ENCODE results near the gene ESPN. TPM values are rescaled to one million over a fixed set of nuclear protein-coding genes. Genes with fewer than 3 reads are reported as not detected.

Gene ESPN
- total and polyA plus RNA-seq, 12 donors: 0.16 to 10.8 (median 6.1) TPM

DNA sequence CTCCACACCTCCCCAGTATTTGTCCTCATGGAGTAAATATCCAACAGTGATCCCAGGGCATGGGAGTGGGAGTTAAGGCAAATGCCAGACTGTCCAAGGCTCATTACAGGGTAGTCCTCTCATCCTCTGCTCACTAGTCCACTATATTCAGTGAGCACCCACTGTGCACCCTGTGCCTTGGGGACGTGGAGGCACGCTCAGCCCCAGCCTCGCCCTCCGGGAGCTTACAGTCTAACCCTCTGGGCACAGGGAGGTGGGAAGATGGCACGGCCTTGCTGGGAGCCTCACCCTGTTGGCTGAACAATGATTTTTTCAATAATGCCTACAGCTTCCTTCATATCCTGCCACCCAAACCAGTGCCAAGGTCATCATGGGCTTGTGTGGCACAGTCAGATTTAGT, 7.7 kb upstream of the ESPN start:
- peaks cover 9 to 21% of the 10 kb centered on the region in 2 donors for H3K4me1 ChIP-seq (replicated peaks in 1 of 2)
- no peak overlapping the region for H3K4me3 ChIP-seq
- no peaks in the 10 kb centered on the region for H3K9me3 ChIP-seq (replicated peaks in 1 of 3)
- TF ChIP-seq, protein P1, sequence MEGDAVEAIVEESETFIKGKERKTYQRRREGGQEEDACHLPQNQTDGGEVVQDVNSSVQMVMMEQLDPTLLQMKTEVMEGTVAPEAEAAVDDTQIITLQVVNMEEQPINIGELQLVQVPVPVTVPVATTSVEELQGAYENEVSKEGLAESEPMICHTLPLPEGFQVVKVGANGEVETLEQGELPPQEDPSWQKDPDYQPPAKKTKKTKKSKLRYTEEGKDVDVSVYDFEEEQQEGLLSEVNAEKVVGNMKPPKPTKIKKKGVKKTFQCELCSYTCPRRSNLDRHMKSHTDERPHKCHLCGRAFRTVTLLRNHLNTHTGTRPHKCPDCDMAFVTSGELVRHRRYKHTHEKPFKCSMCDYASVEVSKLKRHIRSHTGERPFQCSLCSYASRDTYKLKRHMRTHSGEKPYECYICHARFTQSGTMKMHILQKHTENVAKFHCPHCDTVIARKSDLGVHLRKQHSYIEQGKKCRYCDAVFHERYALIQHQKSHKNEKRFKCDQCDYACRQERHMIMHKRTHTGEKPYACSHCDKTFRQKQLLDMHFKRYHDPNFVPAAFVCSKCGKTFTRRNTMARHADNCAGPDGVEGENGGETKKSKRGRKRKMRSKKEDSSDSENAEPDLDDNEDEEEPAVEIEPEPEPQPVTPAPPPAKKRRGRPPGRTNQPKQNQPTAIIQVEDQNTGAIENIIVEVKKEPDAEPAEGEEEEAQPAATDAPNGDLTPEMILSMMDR (IDR thresholded peaks at IDR 0.05): no peak
- no peak for TF ChIP-seq POLR2A (IDR thresholded peaks at IDR 0.05)
- no peak for DNase-seq
- no peaks in the 10 kb centered on the region for H3K36me3 ChIP-seq (replicated peaks in 1 of 2)
- WGBS, 4 donors: 69 to 80% (median 78%) methylated on average over 5 of the region's 5 CpGs; no CpG with 5 or more reads in 1 of the 4 donors
- no peak overlapping the region for H3K27ac ChIP-seq
- H3K27me3 ChIP-seq: peaks cover 72% of the 10 kb centered on the region
- intact Hi-C loops (cut with DNase I): no loop called here

DNA sequence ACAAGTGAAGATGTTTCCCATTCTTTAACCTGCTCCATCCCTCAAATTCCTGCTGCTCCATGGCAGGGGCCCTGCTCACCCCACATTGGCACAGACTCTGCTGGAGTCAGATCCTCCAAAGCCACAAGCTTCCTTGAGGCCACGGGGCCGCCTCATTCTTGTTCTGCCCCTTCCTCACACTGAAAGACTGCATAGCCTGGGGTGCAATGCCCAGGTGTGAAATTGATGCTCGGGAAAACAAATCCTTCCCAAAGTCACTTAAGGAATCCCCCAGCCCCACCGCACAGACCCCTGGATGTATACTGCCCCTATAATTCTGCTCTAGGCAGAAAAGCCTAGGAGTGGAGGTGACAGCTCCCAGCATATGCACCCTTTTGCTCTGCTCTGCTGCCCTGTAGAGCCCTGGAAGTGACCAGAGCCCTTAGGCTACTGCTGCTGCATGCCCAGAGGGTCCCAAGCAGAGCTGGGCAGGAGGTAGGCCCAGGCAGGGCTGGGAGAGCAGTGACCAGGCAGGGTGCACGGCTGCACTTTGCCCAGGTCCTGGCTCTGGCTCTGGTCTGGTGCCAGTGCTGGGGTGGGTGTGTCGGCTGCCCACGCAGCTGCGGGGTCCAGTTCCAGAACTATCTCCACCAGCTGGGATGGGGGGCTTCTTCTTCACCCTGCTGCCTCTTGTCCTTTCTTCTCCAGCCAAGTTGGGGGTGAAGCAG, 6.5 kb upstream of the ESPN start:
- intact Hi-C loops (cut with DNase I): no loop called here

DNA sequence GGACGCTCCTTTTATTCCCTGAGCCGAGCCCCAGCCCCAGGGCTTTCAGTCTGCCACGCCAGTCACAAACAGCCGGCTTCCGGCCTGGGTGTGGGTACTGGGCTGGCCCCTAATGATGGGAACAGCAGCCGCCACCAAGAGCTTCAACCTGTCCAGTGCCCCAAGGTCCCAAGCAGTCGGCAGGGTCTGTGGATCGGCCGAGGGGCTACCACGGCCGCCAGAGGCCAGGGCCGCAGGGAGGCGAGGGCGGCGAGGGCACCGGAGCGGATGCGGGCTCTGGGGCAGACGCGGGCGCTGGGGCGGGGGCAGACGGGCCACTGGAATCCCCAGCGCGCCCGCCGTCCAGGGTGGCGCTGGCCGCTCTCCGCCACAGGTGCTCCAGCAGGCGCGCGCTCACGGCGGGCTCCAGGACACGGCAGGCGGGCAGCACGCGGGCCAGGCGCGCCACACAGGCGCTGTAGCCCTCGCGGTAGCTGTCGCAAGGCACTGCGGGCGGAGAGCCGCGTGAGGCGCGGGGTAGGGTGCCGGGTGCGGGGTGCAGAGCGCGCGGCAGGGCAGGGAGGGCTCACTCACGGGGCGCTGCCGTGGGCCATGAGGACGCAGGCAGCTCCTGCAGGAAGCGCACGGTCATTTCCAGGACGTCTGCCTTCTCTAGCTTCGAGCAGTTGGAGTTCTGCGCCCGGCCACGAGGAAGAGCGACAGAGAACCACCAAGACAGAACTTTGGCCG, 5.7 kb upstream of the ESPN start:
- H3K27ac ChIP-seq: no peak overlapping the region
- no peak for DNase-seq
- H3K4me1 ChIP-seq (replicated peaks in 1 of 2): peaks cover 15 to 33% of the 10 kb centered on the region in 2 donors
- peaks cover 75% of the 10 kb centered on the region for H3K27me3 ChIP-seq
- intact Hi-C loops (cut with DNase I): no loop called here
- H3K4me3 ChIP-seq: no peak overlapping the region
- no peak for TF ChIP-seq POLR2A (IDR thresholded peaks at IDR 0.05)
- TF ChIP-seq, protein P1 (IDR thresholded peaks at IDR 0.05): no peak
- no peaks in the 10 kb centered on the region for H3K36me3 ChIP-seq (replicated peaks in 1 of 2)
- 0 to 23% (median 7%) methylated on average over 3 to 69 of the region's 69 CpGs for WGBS, 4 donors
- no peaks in the 10 kb centered on the region for H3K9me3 ChIP-seq (replicated peaks in 1 of 3)

More for the DNA sequence above, 6.5 kb upstream of the ESPN start:
- no peak for DNase-seq
- Histone ChIP-seq H3K9me3 (replicated peaks in 1 of 3) (no peaks in the 10 kb centered on the region), H3K27me3 (peaks cover 72% of the 10 kb centered on the region), H3K36me3 (replicated peaks in 1 of 2) (no peaks in the 10 kb centered on the region), H3K4me3 (no peak overlapping the region), H3K4me1 (replicated peaks in 1 of 2) (peaks cover 10 to 25% of the 10 kb centered on the region in 2 donors), H3K27ac (no peak overlapping the region)
- WGBS, 4 donors: 56 to 73% (median 61%) methylated on average over 4 to 8 of the region's 8 CpGs
- TF ChIP-seq, protein P1 (IDR thresholded peaks at IDR 0.05): no peak
- no peak for TF ChIP-seq POLR2A (IDR thresholded peaks at IDR 0.05)

DNA sequence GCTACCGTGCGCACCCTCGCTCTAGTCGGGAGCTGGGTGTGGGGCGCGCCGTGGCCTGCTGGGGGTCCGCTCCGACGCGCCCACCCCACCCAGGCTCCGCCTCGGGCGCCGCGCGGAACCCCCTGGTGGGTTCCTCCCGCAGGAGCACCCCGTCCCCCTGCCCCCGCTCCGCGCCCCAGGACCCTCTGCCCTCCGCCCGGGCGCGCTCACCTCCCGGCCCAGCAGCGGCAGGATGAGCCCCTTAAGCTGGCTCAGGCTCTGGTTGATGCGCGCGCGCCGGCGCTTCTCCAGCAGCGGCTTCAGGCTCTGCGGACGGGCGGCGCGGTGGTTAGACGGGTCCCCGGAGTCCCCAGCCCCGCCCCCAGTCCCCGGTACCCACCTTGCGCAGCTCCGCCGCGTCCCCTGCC, 5.2 kb upstream of the ESPN start:
- Histone ChIP-seq H3K36me3 (replicated peaks in 1 of 2) (no peaks in the 10 kb centered on the region), H3K27me3 (peaks cover 75% of the 10 kb centered on the region), H3K27ac (no peak overlapping the region), H3K4me3 (peak overlapping the region in 2 of 4 donors; percentile 4 to 50), H3K4me1 (replicated peaks in 1 of 2) (peaks cover 15 to 38% of the 10 kb centered on the region in 2 donors), H3K9me3 (replicated peaks in 1 of 3) (no peaks in the 10 kb centered on the region)
- intact Hi-C loops (cut with DNase I): no loop called here
- no peak for TF ChIP-seq POLR2A (IDR thresholded peaks at IDR 0.05)
- TF ChIP-seq, protein P1 (IDR thresholded peaks at IDR 0.05): no peak
- 1 to 5% (median 3%) methylated on average over 4 to 48 of the region's 48 CpGs; no CpG with 5 or more reads in 1 of the 4 donors for WGBS, 4 donors
- no peak for DNase-seq

Data from adrenal gland (tissue), 12 donors.